NCI-H2227 (cell line): ENCODE results near the gene IRF7.

Experiments used
- DNase-seq: peaks from one replicate; lab custom pipeline; 2025; ENCODE audit not compliant: unreplicated experiment; lab: John Stamatoyannopoulos, UW

The IRF7 gene

DNA sequence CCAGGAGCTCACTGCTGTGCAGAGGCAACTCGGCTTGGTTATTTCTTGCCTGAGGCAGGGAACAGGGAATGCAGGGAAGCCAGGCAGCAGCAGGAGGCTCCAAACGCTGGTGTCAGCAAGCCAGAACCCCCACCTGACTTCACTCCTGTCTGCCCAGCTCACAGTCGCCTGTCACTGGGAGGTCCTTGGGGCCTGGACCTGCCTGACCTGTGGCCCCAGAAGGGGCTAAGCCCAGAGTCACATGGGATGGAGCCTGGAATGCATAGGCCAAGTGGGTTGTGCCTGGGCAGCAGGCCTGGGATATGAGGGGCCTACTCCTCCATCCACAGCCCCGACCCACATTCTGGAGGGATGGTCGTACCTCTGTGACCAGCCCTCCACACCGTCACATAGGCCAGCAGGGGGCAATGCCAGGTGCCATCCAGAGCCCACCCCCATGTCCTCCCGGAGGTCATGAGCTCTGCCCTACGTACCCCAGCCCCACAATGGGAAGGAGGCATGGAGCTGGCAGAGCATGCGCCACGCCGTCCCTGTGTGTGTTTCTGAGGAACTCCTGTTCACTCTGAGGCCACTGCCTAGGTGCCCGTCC is 49.7 kb downstream of the IRF7 start:
- no peak for DNase-seq

- DNase-seq, result no peak
Measured at GRCh38 chr11:563812-564578, 51.8 kb downstream of the IRF7 start.

DNA sequence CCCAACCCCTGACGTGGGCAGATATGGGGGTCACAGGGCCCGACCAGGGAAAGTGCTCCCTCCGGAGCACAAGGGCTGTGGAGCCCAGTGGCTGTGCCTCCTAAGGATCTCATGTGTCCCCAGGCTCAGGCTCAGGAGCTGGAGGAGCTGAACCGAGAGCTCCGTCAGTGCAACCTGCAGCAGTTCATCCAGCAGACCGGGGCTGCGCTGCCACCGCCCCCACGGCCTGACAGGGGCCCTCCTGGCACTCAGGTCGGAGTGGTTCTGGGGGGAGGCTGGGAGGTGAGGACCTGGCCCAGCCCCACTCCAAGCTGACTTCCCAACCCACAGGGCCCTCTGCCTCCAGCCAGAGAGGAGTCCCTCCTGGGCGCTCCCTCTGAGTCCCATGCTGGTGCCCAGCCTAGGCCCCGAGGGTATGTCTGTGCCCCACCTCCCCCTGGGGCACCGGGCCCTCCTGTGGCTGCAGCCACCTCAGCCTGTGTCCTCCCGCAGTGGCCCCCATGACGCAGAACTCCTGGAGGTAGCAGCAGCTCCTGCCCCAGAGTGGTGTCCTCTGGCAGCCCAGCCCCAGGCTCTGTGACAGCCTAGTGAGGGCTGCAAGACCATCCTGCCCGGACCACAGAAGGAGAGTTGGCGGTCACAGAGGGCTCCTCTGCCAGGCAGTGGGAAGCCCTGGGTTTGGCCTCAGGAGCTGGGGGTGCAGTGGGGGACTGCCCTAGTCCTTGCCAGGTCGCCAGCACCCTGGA is 52.5 kb downstream of the IRF7 start:
- no peak for DNase-seq
